GM12878 (cell line): ENCODE measurements around the gene TBC1D32. TPM values are rescaled to one million over a fixed set of nuclear protein-coding genes. Genes with fewer than 3 reads are reported as not detected.

Source experiments
- ATAC-seq: fragments of 200-7000 bp; cut with Tn5 transposase; 3 replicates; pipeline ENCODE4 v1.9.1; 2020; ENCODE audit warnings: mild to moderate bottlenecking, moderate library complexity
- BruUV-seq: library from RNA; stranded (reverse); fragments of 400-500 nt; replicated peaks from 2 replicates; lab custom pipeline; 2021; lab: Mats Ljungman, UMichigan
- CTCF ChIA-PET: fragments of 300-600 bp; sonication (Branson Sonifier 250); formaldehyde crosslinking; extraction: SDS; loops from one replicate; lab custom pipeline; 2021; ENCODE audit warnings: inconsistent platforms; lab: Yijun Ruan, JAX
- POLR2A ChIA-PET: fragments of 350-600 bp; formaldehyde crosslinking; extraction: SDS; loops from one replicate; lab custom pipeline; 2021; ENCODE audit warnings: inconsistent platforms; lab: Charles Lee
- RAD21 ChIA-PET: fragments of 300-600 bp; sonication (Branson Sonifier 250); formaldehyde crosslinking; loops from one replicate; lab custom pipeline; 2023; ENCODE audit warnings: antibody characterized with exemption; ENCODE audit not compliant: unreplicated experiment; lab: Charles Lee
- SMC1A ChIA-PET: fragments of 300-600 bp; sonication (Branson Sonifier 250); formaldehyde crosslinking; loops from one replicate; lab custom pipeline; 2023; ENCODE audit not compliant: unreplicated experiment, uncharacterized antibody; lab: Charles Lee
- DNase-seq: peaks from one replicate; pipeline ENCODE4 v3.0.0-alpha.2; 2011; ENCODE audit warnings: low read depth, low spot score
- FAIRE-seq: peaks from 3 replicates; lab custom pipeline; 2011; peaks lifted over from hg19 to GRCh38; lab: Jason Lieb, UNC
- H2AFZ ChIP-seq: 2 replicates; pipeline ENCODE4 v1.6.0; 2011; ENCODE audit warnings: low read depth, low read length, control low read depth; ENCODE audit not compliant: control insufficient read depth
- H3K27ac ChIP-seq: 2 replicates; pipeline ENCODE4 v1.5.1; 2011; ENCODE audit warnings: control low read depth; ENCODE audit not compliant: control insufficient read depth, insufficient read depth
- H3K27me3 ChIP-seq, 2 experiments: replicated peaks in 1 of 2; 2 replicates each; pipeline versions ENCODE4 v1.6.0 to v1.6.1; 2011; ENCODE audit warnings: low read length in 1 of 2; ENCODE audit not compliant: control insufficient read depth in 2 of 2, insufficient read depth in 2 of 2
- H3K36me3 ChIP-seq, 2 experiments: 2 replicates each; pipeline ENCODE4 v1.5.1; 2011; ENCODE audit warnings: low read length in 1 of 2; ENCODE audit not compliant: control insufficient read depth in 2 of 2, insufficient read depth in 2 of 2
- H3K4me1 ChIP-seq: 2 replicates; pipeline ENCODE4 v1.6.1; 2011; ENCODE audit warnings: mild to moderate bottlenecking, low read length, moderate library complexity, mixed read lengths; ENCODE audit not compliant: control insufficient read depth, insufficient read depth
- H3K4me2 ChIP-seq: 2 replicates; pipeline ENCODE4 v1.6.0; 2011; ENCODE audit warnings: control low read depth; ENCODE audit not compliant: control insufficient read depth, insufficient read depth
- H3K4me3 ChIP-seq: fragments of 200-600 bp; sonication (generic); 2 replicates; pipeline ENCODE4 v1.5.1; 2016
- H3K79me2 ChIP-seq: 2 replicates; pipeline ENCODE4 v1.6.0; 2011; ENCODE audit warnings: low read length; ENCODE audit not compliant: control insufficient read depth, insufficient read depth
- H3K9ac ChIP-seq: 2 replicates; pipeline ENCODE4 v1.8.0; 2011; ENCODE audit warnings: low read length, control low read depth, mixed read lengths; ENCODE audit not compliant: control insufficient read depth, insufficient read depth
- H3K9me3 ChIP-seq: replicated peaks from 3 replicates; pipeline ENCODE4 v1.5.1; 2011; ENCODE audit warnings: mild to moderate bottlenecking, low read length; ENCODE audit not compliant: control insufficient read depth, insufficient read depth
- H4K20me1 ChIP-seq: 2 replicates; pipeline ENCODE4 v1.6.0; 2011; ENCODE audit not compliant: control insufficient read depth, insufficient read depth
- DPF2 ChIP-seq: fragments of 450-650 bp; IDR thresholded peaks from 2 replicates; pipeline ENCODE4 v1.6.1; 2017; ENCODE audit warnings: mild to moderate bottlenecking
- HDAC6 ChIP-seq: fragments of 200-600 bp; sonication (generic); IDR thresholded peaks from one replicate; pipeline ENCODE4 v1.8.0; 2017; ENCODE audit warnings: antibody characterized with exemption; ENCODE audit not compliant: unreplicated experiment
- MEF2B ChIP-seq: fragments of 450-650 bp; IDR thresholded peaks from 2 replicates; pipeline ENCODE4 v1.6.1; 2018; ENCODE audit warnings: mild to moderate bottlenecking, moderate library complexity; ENCODE audit not compliant: partially characterized antibody, poor library complexity, severe bottlenecking
- MYB ChIP-seq: fragments of 150-350 bp; IDR thresholded peaks from 2 replicates; pipeline ENCODE4 v1.6.1; 2014; ENCODE audit warnings: mild to moderate bottlenecking, low read depth, low read length, borderline replicate concordance
- NFYA ChIP-seq: IDR thresholded peaks from 2 replicates; pipeline ENCODE4 v1.6.1; 2011; ENCODE audit warnings: low read depth, mild to moderate bottlenecking, low read length, improper control_type of control experiment, borderline replicate concordance
- POLR2AphosphoS5 ChIP-seq: IDR thresholded peaks from 2 replicates; pipeline ENCODE4 v1.6.1; 2011; ENCODE audit warnings: mild to moderate bottlenecking, low read length, inconsistent platforms
- RCOR1 ChIP-seq: conservative IDR thresholded peaks from 2 replicates; pipeline ENCODE4 v1.6.1; 2012; ENCODE audit warnings: low read depth, low read length, improper control_type of control experiment
- TBL1XR1 ChIP-seq: IDR thresholded peaks from 2 replicates; pipeline ENCODE4 v1.6.1; 2012; ENCODE audit warnings: low read depth, low read length, improper control_type of control experiment
- ZNF217 ChIP-seq: fragments of 450-650 bp; IDR thresholded peaks from 2 replicates; pipeline ENCODE4 v1.6.1; 2017; ENCODE audit warnings: antibody characterized with exemption, mild to moderate bottlenecking
- WGBS: methylation state at CpG from one replicate; pipeline ENCODE4 v1.1.6; 2016; ENCODE audit warnings: low lambda C conversion rate; ENCODE audit not compliant: insufficient replicate concordance, insufficient coverage; ENCODE audit errors: missing lambda C conversion rate; 5-methylcytosine and 5-hydroxymethylcytosine counted together
- in situ Hi-C: fragments of 300-500 bp; cut with MboI; formaldehyde crosslinking; loops from 9 replicates; pipeline ENCODE4 v1.14.3; 2018; ENCODE audit warnings: mixed read lengths
- intact Hi-C: fragments of 100-400 bp; cut with micrococcal nuclease; formaldehyde crosslinking; loops from one replicate; pipeline ENCODE4 v1.14.2; 2022; ENCODE audit not compliant: unreplicated experiment
- polyA plus RNA-seq, 11 experiments: library from polyadenylated mRNA; depleted of rRNA in 4 of 11; unstranded in 6 of 11; stranded (reverse) in 5 of 11; fragments of >200 nt; fragmentation: Nextera tagmentation in 4 of 11; fragmentation: Illumina TruSeq in 1 of 11; extraction: Ambion mirVana in 4 of 11; extraction: Trizol in 1 of 11; gene quantifications; 1 replicate in 1 of 11; 2 replicates in 10 of 11; pipeline versions ENCODE4 v1.2.1 to v1.2.3, GENCODE V29; 2011 to 2016; ENCODE audit warnings: inconsistent platforms in 2 of 11, missing spikeins in 2 of 11, low read depth in 1 of 11
- total RNA-seq, 4 experiments: library from RNA; depleted of rRNA in 3 of 4; stranded (reverse); fragments of >200 nt in 3 of 4; fragmentation: Illumina TruSeq in 1 of 4; extraction: Trizol in 1 of 4; gene quantifications; 2 replicates each; pipeline versions ENCODE4 v1.2.1 to v1.2.3, GENCODE V29; 2013 to 2021
- TF ChIP-seq, protein P1 (sequence below): IDR thresholded peaks from 2 replicates; pipeline ENCODE4 v1.6.1; 2012; ENCODE audit warnings: low read depth, low read length, improper control_type of control experiment
- TF ChIP-seq, protein P2 (sequence below): fragments of 450-650 bp; IDR thresholded peaks from 2 replicates; pipeline ENCODE4 v1.6.1; 2017; ENCODE audit warnings: mild to moderate bottlenecking, low read depth, inconsistent platforms; ENCODE audit not compliant: poor library complexity, severe bottlenecking

Gene TBC1D32
- total and polyA plus RNA-seq, 10 of the 15 experiments (the other 5 are each of a cell fraction or from before 2014, with no cell fraction given), result 2.2 to 10.2 (median 4.1) TPM

DNA sequence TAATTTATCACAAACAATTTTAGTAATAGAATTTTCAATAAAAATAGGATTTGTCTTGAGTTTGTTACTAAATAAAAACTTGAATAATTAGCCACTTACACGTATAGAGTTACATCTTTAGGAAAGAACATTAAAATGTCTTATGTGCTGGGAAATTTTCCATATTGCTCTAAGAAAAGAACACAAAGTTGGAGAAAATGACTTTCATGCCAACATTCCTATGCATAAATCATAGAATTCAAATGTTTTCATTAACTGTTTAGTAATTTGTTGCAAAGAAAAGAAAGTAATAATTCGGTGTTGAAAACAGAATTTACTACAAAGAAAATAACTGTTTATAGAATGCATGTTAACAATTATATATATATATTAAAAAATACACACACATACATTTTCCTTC lies 4.7 kb upstream of the TBC1D32 start:
- Histone ChIP-seq H3K27ac (no peak overlapping the region), H3K9ac (no peak overlapping the region), H3K4me3 (no peak overlapping the region), H3K4me2 (no peak overlapping the region), H3K79me2 (no peaks in the 10 kb centered on the region), H4K20me1 (no peaks in the 10 kb centered on the region), H3K36me3 (no peaks in the 10 kb centered on the region), H2AFZ (no peak overlapping the region), H3K9me3 (no peaks in the 10 kb centered on the region), H3K4me1 (no peaks in the 10 kb centered on the region), H3K27me3 (no peaks in the 10 kb centered on the region)
- intact Hi-C loops, result loop anchor here (10.0 kb wide), 1 partner anchor 394 kb away; no protein-coding TSS in a partner anchor
- ChIA-PET POLR2A (no interaction called here), CTCF (no interaction called here), RAD21 (no interaction called here), SMC1A (no interaction called here)
- in situ Hi-C loops, result loop anchor here (25.0 kb wide), 1 partner anchor 1123 kb away; the partner anchor contains the start of gene SERINC1
- WGBS, result 20% methylated on average over 2 of the region's 2 CpGs
- TF ChIP-seq NFYA (no peak), DPF2 (no peak), MYB (no peak), ZNF217 (no peak), HDAC6 (no peak), RCOR1 (no peak), MEF2B (no peak), TBL1XR1 (no peak), POLR2AphosphoS5 (no peak)
- TF ChIP-seq, protein P1, sequence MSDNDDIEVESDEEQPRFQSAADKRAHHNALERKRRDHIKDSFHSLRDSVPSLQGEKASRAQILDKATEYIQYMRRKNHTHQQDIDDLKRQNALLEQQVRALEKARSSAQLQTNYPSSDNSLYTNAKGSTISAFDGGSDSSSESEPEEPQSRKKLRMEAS, result no peak
- TF ChIP-seq, protein P2, sequence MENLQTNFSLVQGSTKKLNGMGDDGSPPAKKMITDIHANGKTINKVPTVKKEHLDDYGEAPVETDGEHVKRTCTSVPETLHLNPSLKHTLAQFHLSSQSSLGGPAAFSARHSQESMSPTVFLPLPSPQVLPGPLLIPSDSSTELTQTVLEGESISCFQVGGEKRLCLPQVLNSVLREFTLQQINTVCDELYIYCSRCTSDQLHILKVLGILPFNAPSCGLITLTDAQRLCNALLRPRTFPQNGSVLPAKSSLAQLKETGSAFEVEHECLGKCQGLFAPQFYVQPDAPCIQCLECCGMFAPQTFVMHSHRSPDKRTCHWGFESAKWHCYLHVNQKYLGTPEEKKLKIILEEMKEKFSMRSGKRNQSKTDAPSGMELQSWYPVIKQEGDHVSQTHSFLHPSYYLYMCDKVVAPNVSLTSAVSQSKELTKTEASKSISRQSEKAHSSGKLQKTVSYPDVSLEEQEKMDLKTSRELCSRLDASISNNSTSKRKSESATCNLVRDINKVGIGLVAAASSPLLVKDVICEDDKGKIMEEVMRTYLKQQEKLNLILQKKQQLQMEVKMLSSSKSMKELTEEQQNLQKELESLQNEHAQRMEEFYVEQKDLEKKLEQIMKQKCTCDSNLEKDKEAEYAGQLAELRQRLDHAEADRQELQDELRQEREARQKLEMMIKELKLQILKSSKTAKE, result no peak
- no peak for DNase-seq
- no peak for ATAC-seq
- no peak for FAIRE-seq
- no TSS peak for BruUV-seq
